HL-60 (cell line): Measurements from ENCODE around the gene CTIF.

Experiments
- DNase-seq, 2 experiments: peaks; one replicate each; pipeline ENCODE4 v3.0.0-alpha.2; 2010 to 2020; ENCODE audit warnings: low read depth in 1 of 2, low spot score in 1 of 2
- H3K27ac ChIP-seq: fragments of 250-450 bp; sonication (Bioruptor Pico); replicated peaks from 2 replicates; pipeline ENCODE4 v1.5.1; 2020; ENCODE audit warnings: mild to moderate bottlenecking, moderate library complexity
- H3K27me3 ChIP-seq: fragments of 250-450 bp; sonication (Bioruptor Pico); 2 replicates; pipeline ENCODE4 v1.5.1; 2021; ENCODE audit warnings: mild to moderate bottlenecking, moderate library complexity; ENCODE audit not compliant: insufficient read depth, poor library complexity, severe bottlenecking
- H3K4me3 ChIP-seq: replicated peaks from 2 replicates; pipeline ENCODE4 v1.5.1; 2011; ENCODE audit warnings: mild to moderate bottlenecking, control low read depth, low read length; ENCODE audit not compliant: insufficient read depth
- GABPA ChIP-seq: IDR thresholded peaks from 2 replicates; pipeline ENCODE4 v1.6.1; 2012; ENCODE audit warnings: low read depth
- POLR2AphosphoS5 ChIP-seq: IDR thresholded peaks from 2 replicates; pipeline ENCODE4 v1.6.1; 2012; ENCODE audit warnings: low read depth
- SPI1 ChIP-seq: IDR thresholded peaks from 2 replicates; pipeline ENCODE4 v1.6.1; 2012; ENCODE audit warnings: low read depth, mild to moderate bottlenecking, borderline replicate concordance
- TF ChIP-seq, protein P1 (sequence below): IDR thresholded peaks from one replicate; pipeline ENCODE4 v1.5.1; 2011; ENCODE audit warnings: low read length, control low read depth, inconsistent platforms; ENCODE audit not compliant: insufficient read depth
- TF ChIP-seq, protein P2 (sequence below): IDR thresholded peaks from 2 replicates; pipeline ENCODE4 v1.6.1; 2012; ENCODE audit warnings: low read depth; ENCODE audit not compliant: insufficient replicate concordance

CTIF gene

DNA sequence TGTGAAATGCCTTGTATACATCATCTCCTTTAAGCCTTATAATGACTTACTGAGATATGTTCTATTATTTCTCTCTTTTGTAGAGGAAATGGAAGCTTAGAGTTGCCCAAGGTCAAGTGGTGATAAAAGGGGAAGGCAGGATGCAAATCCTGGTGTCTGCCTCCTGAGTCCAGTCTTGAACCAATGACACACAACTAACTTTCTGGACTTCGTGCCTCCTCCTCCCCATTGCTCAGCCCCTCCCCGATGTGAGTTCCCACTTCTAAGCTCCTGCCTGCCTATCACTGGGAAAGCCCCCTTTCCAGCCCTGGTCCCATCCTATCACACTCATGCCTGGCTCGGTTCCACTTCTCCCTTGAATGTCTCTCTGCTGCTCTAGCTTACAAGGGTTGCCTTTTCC, 6.9 kb upstream of the CTIF start:
- no peaks in the 10 kb centered on the region for H3K27me3 ChIP-seq
- H3K4me3 ChIP-seq, result no peak overlapping the region
- TF ChIP-seq, protein P1, sequence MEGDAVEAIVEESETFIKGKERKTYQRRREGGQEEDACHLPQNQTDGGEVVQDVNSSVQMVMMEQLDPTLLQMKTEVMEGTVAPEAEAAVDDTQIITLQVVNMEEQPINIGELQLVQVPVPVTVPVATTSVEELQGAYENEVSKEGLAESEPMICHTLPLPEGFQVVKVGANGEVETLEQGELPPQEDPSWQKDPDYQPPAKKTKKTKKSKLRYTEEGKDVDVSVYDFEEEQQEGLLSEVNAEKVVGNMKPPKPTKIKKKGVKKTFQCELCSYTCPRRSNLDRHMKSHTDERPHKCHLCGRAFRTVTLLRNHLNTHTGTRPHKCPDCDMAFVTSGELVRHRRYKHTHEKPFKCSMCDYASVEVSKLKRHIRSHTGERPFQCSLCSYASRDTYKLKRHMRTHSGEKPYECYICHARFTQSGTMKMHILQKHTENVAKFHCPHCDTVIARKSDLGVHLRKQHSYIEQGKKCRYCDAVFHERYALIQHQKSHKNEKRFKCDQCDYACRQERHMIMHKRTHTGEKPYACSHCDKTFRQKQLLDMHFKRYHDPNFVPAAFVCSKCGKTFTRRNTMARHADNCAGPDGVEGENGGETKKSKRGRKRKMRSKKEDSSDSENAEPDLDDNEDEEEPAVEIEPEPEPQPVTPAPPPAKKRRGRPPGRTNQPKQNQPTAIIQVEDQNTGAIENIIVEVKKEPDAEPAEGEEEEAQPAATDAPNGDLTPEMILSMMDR, result no peak
- peak; percentile 56; the same call in 1 of the 2 replicates for TF ChIP-seq SPI1
- no peak overlapping the region for H3K27ac ChIP-seq
- DNase-seq, result no peak

DNA sequence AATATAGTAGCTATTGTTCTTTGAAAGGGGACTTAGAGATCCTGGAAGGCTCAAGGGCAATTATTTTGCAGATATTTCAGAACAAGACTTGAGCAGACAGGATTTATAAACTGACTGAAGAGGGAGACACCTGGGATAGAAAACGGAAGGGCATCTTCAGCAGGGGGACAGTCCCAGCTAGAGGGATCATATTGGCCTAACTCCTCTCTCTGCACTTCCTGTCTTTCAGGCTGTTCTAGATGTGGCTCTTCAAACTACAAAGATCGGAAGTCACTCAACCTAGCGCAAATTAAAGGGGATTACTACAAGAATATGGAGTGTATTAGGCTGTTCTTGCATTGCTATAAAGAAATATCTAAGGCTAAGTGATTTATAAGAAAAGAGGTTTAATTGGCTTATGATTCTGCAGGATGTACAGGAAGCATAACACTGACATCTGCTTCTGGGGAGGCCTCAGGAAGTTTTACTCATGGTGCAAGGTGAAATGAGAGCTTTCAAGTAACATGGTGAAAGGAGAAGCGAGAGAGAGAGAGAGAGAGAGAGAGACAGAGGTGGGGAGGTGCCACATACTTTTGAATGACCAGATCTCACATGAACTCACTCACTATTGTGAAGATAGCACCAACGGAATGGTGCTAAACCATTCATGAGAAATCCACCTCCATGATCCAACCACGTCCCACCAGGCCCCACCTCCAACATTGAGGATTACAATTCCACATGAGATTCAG, 5.3 kb upstream of the CTIF start:
- H3K4me3 ChIP-seq, result no peak overlapping the region
- TF ChIP-seq SPI1 (peak; percentile 20; the same call in 1 of the 2 replicates), POLR2AphosphoS5 (no peak), GABPA (no peak)
- H3K27ac ChIP-seq, result no peak overlapping the region
- no peaks in the 10 kb centered on the region for H3K27me3 ChIP-seq
- no peak for DNase-seq

DNA sequence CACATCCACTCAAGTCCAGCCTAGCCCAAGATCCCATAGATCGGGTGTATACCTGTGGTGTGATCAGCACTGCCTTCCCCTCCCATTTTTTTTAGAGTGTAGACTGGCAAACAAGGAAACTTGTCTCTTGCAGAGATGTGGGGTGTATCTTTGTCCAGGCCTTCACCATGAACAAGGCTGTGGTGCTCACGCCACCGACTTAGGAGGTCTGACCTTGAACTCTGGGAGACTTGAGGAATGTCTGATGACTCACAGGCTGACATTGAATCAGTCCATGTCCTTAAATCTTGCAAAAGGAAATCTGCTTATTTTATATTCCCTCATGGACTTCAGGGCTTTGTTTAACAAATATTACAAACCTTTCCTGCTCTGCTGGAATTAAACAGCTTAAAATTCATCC, 4.5 kb upstream of the CTIF start:
- H3K27me3 ChIP-seq, result no peaks in the 10 kb centered on the region
- TF ChIP-seq, protein P2, sequence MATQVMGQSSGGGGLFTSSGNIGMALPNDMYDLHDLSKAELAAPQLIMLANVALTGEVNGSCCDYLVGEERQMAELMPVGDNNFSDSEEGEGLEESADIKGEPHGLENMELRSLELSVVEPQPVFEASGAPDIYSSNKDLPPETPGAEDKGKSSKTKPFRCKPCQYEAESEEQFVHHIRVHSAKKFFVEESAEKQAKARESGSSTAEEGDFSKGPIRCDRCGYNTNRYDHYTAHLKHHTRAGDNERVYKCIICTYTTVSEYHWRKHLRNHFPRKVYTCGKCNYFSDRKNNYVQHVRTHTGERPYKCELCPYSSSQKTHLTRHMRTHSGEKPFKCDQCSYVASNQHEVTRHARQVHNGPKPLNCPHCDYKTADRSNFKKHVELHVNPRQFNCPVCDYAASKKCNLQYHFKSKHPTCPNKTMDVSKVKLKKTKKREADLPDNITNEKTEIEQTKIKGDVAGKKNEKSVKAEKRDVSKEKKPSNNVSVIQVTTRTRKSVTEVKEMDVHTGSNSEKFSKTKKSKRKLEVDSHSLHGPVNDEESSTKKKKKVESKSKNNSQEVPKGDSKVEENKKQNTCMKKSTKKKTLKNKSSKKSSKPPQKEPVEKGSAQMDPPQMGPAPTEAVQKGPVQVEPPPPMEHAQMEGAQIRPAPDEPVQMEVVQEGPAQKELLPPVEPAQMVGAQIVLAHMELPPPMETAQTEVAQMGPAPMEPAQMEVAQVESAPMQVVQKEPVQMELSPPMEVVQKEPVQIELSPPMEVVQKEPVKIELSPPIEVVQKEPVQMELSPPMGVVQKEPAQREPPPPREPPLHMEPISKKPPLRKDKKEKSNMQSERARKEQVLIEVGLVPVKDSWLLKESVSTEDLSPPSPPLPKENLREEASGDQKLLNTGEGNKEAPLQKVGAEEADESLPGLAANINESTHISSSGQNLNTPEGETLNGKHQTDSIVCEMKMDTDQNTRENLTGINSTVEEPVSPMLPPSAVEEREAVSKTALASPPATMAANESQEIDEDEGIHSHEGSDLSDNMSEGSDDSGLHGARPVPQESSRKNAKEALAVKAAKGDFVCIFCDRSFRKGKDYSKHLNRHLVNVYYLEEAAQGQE, result no peak
- TF ChIP-seq, protein P1, result no peak
- TF ChIP-seq SPI1, result no peak
- no peak for TF ChIP-seq GABPA
- no peak for TF ChIP-seq POLR2AphosphoS5
- DNase-seq, result no peak
- H3K27ac ChIP-seq, result no peak overlapping the region
- H3K4me3 ChIP-seq, result no peak overlapping the region

DNA sequence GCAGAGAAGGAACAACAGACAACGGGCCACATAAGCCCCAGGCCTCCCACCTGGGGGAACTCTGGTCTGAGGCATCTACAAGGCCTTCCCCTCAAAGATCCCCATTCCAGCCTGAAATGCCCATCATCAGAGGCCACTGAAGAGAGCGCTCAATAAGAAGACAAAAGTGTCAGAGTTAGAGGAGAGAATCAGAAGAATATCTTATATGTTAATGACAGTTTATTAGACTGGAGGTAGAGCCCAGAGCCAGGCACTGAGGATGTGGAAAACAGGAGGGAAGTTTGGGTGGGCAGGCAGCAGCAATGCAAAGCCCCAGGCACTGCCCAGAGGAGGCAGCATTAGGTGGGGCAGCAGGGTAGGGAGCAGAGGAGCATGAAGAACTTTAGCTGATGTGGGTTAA, 2.9 kb upstream of the CTIF start:
- DNase-seq, result no peak
- no peak overlapping the region for H3K4me3 ChIP-seq
- TF ChIP-seq SPI1 (no peak), GABPA (no peak), POLR2AphosphoS5 (no peak)
- TF ChIP-seq, protein P1, result no peak
- TF ChIP-seq, protein P2, result no peak
- no peaks in the 10 kb centered on the region for H3K27me3 ChIP-seq
- H3K27ac ChIP-seq, result no peak overlapping the region
